HFFc6 (cell line): Measurements from ENCODE around the gene ARHGAP21. TPM values are rescaled to one million over a fixed set of nuclear protein-coding genes. Genes with fewer than 3 reads are reported as not detected.

Source experiments
- DNase-seq: peaks from one replicate; pipeline ENCODE4 v3.0.0-alpha.2; 2018
- H3K27ac Mint-ChIP-seq: 2 replicates; pipeline ENCODE4 v1.8.0; 2020; ENCODE audit warnings: mild to moderate bottlenecking, mixed read lengths
- H3K27me3 Mint-ChIP-seq: 2 replicates; pipeline ENCODE4 v1.8.0; 2021; ENCODE audit warnings: mild to moderate bottlenecking, moderate library complexity, mixed read lengths; ENCODE audit not compliant: insufficient read depth
- H3K36me3 Mint-ChIP-seq: 2 replicates; pipeline ENCODE4 v1.8.0; 2021; ENCODE audit warnings: low read depth, mixed read lengths
- H3K4me1 Mint-ChIP-seq: 2 replicates; pipeline ENCODE4 v1.8.0; 2020; ENCODE audit warnings: low read depth, mixed read lengths
- H3K4me3 Mint-ChIP-seq: 2 replicates; pipeline ENCODE4 v1.8.0; 2020; ENCODE audit warnings: mild to moderate bottlenecking, moderate library complexity, mixed read lengths
- H3K9me3 Mint-ChIP-seq: 2 replicates; pipeline ENCODE4 v1.8.0; 2020; ENCODE audit warnings: mild to moderate bottlenecking, mixed read lengths
- total RNA-seq, 6 experiments: library from RNA; stranded (reverse); fragmentation: NEBNext Ultra II Directional; extraction: Animal tissue kit (Norgen Biotek cat#: 25700); gene quantifications; 2 replicates in 1 of 6; 3 replicates in 5 of 6; pipeline ENCODE4 v1.2.3, GENCODE V29; 2021
- TF ChIP-seq, protein P1 (sequence below): fragments of 200-600 bp; sonication (generic); IDR thresholded peaks from 2 replicates; pipeline ENCODE4 v1.5.0; 2021; ENCODE audit warnings: antibody characterized with exemption, mild to moderate bottlenecking

The ARHGAP21 gene
- total RNA-seq, 6 experiments from 2014 or later, result 71.4 to 94.1 (median 82.1) TPM

DNA sequence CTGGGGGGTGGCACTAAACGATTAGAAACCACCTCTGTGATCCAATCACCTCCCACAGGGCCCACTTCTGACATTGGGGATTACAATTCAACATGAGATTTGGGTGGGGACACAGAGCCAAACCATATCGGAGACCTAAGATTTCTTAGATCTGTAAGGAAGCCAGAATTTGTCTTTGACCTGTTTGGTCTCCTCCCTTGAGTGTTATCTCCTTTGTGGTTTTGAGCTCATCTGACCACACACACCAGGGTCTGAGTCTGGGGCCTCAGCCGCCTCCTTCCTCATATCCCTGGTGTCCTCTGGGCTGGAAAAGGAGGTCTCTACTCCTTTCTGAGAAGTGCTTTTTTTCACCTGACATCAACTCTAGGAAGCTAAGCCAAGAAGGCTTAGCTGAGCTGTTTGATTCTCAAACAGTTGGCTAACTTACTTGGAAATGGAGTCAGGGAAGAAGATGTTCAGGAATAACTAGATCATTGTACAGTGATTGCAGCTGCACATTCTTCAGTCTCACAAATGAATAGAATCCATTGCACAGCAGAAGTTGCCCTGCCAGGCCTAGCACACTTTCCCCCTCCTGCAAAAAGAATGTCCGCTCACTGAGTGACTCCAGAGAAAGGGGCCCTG is 167.4 kb downstream of the ARHGAP21 start:
- Mint-ChIP-seq H3K9me3 (no peaks in the 10 kb centered on the region), H3K4me1 (peaks cover 6% of the 10 kb centered on the region), H3K4me3 (no peak overlapping the region), H3K27me3 (peaks cover 21% of the 10 kb centered on the region), H3K36me3 (no peaks in the 10 kb centered on the region), H3K27ac (no peak overlapping the region)
- TF ChIP-seq, protein P1, sequence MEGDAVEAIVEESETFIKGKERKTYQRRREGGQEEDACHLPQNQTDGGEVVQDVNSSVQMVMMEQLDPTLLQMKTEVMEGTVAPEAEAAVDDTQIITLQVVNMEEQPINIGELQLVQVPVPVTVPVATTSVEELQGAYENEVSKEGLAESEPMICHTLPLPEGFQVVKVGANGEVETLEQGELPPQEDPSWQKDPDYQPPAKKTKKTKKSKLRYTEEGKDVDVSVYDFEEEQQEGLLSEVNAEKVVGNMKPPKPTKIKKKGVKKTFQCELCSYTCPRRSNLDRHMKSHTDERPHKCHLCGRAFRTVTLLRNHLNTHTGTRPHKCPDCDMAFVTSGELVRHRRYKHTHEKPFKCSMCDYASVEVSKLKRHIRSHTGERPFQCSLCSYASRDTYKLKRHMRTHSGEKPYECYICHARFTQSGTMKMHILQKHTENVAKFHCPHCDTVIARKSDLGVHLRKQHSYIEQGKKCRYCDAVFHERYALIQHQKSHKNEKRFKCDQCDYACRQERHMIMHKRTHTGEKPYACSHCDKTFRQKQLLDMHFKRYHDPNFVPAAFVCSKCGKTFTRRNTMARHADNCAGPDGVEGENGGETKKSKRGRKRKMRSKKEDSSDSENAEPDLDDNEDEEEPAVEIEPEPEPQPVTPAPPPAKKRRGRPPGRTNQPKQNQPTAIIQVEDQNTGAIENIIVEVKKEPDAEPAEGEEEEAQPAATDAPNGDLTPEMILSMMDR, result no peak
- DNase-seq, result no peak

DNA sequence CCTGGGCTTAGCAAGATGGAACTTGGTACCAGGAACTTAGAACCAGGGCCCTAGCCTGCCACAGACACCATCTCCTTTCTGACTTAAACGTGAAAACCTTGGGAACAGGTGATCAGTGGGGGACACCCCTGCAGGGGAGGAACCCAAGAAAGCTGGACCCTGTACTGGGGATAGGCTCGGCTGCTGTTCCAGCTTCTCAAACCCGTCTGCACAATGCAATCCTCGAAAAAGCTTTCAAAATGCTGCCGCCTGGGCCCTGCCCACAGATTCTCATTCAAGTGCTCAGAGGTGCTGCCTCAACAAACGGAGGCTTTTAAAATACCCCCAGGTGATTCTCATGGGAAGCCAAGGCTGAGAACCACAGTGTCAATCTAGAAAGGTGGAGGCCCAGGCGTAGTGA is 169.7 kb downstream of the ARHGAP21 start:
- H3K36me3 Mint-ChIP-seq, result no peaks in the 10 kb centered on the region

DNA sequence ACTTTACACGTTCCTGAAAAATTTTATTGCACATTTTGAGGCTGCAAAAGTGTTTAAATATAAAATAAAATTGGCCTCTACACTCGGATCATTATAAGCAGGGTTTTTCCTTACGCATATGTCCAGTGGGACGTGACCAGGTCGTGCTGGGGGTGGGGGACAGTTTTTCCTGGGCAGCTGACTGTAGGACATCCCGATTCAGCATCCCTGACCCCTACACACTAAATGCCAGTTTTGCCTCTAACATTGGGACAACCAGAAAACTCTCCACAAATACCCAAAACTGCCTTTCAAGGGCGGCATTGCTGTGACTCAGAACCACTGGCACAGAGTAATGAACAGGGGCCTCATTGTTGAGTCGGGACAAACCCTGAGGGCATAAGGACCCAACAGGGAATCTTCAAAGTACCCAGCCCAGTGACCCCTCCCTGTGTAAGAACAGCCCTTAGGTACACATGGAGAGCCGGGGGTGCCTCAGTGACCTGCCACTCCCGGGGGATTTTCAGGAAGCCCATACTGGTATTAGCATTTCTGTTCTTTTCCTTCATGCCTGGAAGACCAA is 170.6 kb downstream of the ARHGAP21 start:
- DNase-seq, result no peak
- Mint-ChIP-seq H3K9me3 (no peaks in the 10 kb centered on the region), H3K27ac (no peak overlapping the region), H3K36me3 (no peaks in the 10 kb centered on the region), H3K27me3 (peaks cover 12% of the 10 kb centered on the region), H3K4me3 (no peak overlapping the region), H3K4me1 (peaks cover 6% of the 10 kb centered on the region)
- TF ChIP-seq, protein P1, result no peak

More for the DNA sequence above, 169.7 kb downstream of the ARHGAP21 start:
- H3K27ac Mint-ChIP-seq, result no peak overlapping the region
- H3K27me3 Mint-ChIP-seq, result peaks cover 18% of the 10 kb centered on the region
- H3K4me1 Mint-ChIP-seq, result peaks cover 6% of the 10 kb centered on the region
- H3K9me3 Mint-ChIP-seq, result no peaks in the 10 kb centered on the region
- no peak for DNase-seq
- no peak overlapping the region for H3K4me3 Mint-ChIP-seq
- TF ChIP-seq, protein P1, result no peak

DNA sequence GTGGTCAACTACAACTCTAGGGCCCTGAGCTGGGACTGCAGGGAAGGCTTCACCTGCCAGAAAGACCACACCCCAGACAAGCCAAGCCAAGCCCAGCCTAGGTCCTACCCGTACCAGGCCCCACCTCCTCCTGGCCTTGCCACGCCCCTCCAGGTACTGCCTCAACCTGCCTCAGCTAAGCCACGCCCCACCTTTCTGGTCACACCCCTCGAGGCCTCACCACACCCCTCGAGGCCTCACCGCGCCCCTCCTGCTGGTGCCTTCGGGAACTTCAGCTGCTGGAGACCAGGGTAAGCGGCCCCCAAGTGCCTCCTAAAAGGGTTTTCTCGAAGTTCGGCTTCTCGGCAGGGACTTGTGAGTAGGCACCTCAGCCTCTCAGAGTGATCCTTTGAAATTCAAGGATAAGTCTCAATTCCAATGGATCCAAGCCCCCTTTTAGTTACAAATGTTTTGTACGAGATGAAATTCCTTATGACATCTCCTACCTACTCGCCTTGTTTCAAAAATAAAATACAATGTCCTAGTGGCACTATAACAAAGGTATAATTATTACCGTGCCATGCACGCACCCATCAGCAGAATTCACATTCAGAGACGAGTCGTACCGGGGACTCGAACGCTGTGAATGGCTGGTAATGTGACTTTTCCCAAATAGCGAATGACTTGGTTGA is 171.2 kb downstream of the ARHGAP21 start:
- DNase-seq, result no peak
- Mint-ChIP-seq H3K27ac (no peak overlapping the region), H3K27me3 (peaks cover 10% of the 10 kb centered on the region), H3K9me3 (no peaks in the 10 kb centered on the region), H3K4me3 (no peak overlapping the region), H3K36me3 (no peaks in the 10 kb centered on the region), H3K4me1 (peaks cover 6% of the 10 kb centered on the region)
- TF ChIP-seq, protein P1, result peak; percentile 54

DNA sequence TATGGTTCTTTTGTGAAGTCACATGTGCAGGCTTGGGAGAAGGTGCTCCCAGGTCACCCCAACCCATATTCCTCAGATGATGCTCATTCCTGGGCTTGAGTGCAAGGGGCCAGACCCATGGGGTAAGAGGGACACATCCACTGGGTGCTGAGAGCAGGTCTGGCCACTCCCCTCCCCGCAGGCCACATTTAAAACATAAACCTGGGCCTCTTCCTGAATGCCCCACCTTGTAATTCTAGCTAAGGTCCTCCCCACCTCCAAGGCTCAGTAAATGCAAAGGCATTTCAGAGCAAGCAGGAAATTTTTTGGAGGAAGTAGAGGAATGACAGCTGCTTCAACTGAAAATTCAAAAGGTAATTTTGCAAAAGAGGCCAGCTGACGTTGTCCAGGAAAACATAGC is 172.5 kb downstream of the ARHGAP21 start:
- H3K36me3 Mint-ChIP-seq, result no peaks in the 10 kb centered on the region

More for the DNA sequence above, 172.5 kb downstream of the ARHGAP21 start:
- Mint-ChIP-seq H3K27ac (no peak overlapping the region), H3K4me3 (no peak overlapping the region), H3K27me3 (peaks cover 9% of the 10 kb centered on the region), H3K9me3 (no peaks in the 10 kb centered on the region), H3K4me1 (no peaks in the 10 kb centered on the region)
- DNase-seq, result no peak
- TF ChIP-seq, protein P1, result no peak
